GM19395 (cell line): Measurements from ENCODE around the gene KDM2A.

ENCODE experiments used
- ATAC-seq: cut with Tn5 transposase; IDR thresholded peaks from one replicate; pipeline ENCODE4 v1.9.1; 2021; ENCODE audit warnings: mild to moderate bottlenecking, moderate library complexity; ENCODE audit not compliant: unreplicated experiment

Gene KDM2A

GRCh38 chr11:67282876-67283371, 163.9 kb downstream of the KDM2A start:
- no peak for ATAC-seq

- no peak for ATAC-seq
Observed at GRCh38 chr11:67283481-67283963, 164.5 kb downstream of the KDM2A start.

DNA sequence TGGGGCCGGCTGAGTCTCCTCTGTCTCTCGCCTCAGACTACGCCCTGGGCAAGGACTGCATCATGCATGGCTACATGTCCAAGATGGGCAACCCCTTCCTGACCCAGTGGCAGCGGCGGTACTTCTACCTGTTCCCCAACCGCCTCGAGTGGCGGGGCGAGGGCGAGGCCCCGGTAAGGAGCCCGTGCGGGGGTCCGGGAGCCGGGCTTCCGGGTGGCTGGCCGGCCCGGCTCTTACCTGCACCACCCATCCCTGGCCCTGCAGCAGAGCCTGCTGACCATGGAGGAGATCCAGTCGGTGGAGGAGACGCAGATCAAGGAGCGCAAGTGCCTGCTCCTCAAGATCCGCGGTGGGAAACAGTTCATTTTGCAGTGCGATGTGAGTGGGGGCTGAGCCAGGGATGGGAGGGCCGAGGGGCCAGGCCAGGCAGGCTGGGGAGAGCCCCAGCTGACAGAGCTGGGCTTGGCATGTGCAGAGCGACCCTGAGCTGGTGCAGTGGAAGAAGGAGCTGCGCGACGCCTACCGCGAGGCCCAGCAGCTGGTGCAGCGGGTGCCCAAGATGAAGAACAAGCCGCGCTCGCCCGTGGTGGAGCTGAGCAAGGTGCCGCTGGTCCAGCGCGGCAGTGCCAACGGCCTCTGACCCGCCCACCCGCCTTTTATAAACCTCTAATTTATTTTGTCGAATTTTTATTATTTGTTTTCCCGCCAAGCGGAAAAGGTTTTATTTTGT, 165.9 kb downstream of the KDM2A start:
- ATAC-seq, result no peak

DNA sequence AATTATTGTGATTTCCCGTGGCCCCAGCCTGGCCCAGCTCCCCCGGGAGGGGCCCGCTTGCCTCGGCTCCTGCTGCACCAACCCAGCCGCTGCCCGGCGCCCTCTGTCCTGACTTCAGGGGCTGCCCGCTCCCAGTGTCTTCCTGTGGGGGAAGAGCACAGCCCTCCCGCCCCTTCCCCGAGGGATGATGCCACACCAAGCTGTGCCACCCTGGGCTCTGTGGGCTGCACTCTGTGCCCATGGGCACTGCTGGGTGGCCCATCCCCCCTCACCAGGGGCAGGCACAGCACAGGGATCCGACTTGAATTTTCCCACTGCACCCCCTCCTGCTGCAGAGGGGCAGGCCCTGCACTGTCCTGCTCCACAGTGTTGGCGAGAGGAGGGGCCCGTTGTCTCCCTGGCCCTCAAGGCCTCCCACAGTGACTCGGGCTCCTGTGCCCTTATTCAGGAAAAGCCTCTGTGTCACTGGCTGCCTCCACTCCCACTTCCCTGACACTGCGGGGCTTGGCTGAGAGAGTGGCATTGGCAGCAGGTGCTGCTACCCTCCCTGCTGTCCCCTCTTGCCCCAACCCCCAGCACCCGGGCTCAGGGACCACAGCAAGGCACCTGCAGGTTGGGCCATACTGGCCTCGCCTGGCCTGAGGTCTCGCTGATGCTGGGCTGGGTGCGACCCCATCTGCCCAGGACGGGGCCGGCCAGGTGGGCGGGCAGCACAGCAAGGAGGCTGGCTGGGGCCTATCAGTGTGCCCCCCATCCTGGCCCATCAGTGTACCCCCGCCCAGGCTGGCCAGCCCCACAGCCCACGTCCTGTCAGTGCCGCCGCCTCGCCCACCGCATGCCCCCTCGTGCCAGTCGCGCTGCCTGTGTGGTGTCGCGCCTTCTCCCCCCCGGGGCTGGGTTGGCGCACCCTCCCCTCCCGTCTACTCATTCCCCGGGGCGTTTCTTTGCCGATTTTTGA, 166.8 kb downstream of the KDM2A start:
- no peak for ATAC-seq

- no peak for ATAC-seq
Observed at GRCh38 chr11:67286621-67287333, 167.7 kb downstream of the KDM2A start.

DNA sequence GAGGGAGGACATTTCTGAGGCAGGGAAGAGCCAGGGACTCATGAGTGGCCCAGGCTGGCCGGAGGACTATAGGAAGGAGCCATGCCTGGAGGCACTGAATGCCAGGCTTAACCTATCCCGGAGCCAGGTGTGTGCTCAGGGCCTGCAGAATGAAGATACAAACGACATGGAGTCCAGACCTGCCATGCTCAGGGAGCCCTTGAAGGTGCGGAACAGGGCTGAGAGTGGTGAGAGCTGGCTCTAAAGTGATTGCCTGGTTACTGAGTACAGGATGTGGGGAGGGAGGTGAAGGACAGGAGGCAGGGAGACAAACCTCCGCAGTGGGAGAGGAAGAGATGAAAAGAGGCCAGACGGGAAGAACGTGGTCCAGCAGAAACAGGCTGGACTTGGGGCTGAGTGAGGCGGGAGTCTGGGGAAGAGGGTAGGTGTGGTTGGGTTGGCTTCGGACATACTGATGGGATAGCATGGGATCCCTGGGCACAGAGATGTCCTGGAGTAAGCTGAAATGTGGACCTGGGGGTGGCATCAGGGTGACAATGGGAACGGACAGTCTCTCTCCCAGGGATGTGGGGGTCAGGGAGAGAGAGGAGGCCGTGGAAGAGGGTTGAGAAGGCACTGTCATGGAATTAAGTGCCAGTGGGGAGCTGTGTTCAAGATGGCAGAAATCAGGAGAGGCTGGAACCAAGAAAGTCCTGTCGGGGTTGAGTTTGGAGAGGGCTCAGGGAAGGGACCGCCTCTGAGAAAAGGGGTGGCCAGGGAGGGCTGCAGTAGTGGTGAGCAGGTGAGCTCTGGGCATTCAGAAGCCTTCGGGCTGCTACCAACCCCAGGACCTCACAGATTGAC, 168.5 kb downstream of the KDM2A start:
- no peak for ATAC-seq

- no peak for ATAC-seq
Observed at GRCh38 chr11:67288198-67288451, 169.1 kb downstream of the KDM2A start.

GRCh38 chr11:67288452-67289225, 169.6 kb downstream of the KDM2A start:
- peak; percentile 66 for ATAC-seq

- ATAC-seq, result peak; percentile 6
Observed at GRCh38 chr11:67289226-67289650, 170.2 kb downstream of the KDM2A start, which contains the start of gene ANKRD13D. ANKRD13D (plus strand) TSS chr11:67289303; CDS start chr11:67289461, 158 bp downstream.

DNA sequence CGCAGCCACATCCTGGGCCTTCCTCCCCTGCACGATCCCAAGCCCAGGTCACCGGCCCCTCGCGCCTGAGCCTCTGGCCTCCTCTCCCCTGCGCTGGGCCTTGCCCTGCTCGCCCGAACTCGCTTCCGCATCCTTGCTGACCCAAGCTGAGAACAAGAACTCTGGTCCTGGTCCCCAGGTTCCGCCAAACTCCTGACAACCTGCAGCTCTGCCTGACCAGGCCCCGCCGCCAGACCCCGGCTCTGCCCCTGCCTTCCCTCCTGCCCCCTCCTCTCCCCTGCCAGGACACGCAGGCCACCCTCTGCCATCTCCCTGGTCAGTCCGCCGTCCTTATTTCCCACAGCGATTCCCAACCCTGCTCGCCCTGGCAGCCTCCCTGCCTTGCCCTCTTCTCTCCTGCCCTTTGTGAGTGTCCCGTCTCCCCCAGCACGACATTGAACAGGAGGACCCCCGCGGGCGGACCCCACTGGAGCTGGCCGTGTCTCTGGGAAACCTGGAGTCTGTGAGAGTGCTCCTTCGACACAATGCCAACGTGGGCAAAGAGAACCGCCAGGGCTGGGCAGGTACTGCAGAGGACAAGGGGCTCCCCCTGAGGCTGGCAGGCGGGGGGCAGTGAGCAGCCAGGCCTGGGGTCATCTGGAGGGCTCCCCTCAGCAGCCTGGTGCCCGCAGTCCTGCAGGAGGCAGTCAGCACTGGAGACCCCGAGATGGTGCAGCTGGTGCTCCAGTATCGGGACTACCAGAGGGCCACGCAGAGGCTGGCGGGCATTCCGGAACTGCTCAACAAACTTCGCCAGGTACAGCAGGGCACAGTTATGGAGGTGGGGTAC, 170.8 kb downstream of the KDM2A start:
- no peak for ATAC-seq

- no peak for ATAC-seq
Observed at GRCh38 chr11:67290801-67291200, 171.7 kb downstream of the KDM2A start.

DNA sequence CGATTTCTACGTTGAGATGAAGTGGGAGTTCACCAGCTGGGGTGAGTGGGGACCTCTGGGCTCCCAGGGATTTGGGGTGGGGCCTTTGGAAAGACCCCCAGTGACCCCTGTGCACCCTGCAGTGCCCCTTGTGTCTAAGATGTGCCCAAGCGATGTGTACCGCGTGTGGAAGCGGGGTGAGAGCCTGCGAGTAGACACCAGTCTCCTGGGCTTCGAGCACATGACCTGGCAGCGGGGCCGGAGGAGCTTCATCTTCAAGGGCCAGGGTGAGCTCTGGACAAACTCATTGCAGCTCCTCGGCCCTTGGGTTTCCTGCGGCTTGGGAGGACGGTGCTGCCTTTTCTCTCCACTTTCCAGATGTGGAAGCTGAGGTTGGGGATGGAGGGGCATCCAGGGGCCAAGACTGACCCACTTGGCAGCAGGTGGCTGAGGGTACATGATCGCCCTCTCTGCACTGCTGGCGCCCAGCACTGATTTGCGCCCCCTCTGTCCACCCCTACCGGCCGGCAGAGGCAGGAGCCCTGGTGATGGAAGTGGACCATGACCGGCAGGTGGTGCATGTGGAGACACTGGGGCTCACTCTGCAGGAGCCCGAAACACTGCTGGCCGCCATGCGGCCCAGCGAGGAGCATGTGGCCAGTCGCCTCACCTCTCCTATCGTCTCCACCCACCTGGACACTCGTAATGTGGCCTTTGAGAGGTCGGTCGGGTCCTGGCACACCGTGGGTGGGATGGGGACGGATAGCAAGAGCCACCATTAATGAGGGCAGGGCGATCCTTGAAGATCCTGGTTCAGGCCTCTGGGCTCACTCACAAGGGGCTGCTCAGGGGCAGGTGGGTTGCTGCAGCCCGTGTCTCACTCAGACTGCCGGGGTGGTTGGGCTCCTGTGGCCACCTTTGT, 172.7 kb downstream of the KDM2A start:
- ATAC-seq, result no peak

- no peak for ATAC-seq
Observed at GRCh38 chr11:67292671-67293070, 173.6 kb downstream of the KDM2A start.

DNA sequence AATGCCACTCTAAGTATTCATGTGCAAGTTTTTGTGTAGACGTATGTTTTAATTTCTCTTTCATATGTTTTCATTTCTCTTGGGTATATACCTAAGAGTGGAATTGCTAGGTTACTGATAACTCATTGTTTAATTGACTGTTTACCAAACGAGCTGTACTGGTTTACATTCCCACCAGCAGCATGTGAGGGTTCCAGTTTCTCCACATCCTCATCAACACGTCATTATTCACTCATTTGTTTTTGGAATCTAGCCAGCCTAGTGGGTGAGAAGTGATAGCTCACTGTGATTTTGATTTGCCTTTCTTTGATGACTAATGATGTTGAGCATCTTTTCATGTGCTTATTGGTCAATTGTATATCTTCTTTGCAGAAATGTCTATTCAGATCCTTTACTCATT, 174.0 kb downstream of the KDM2A start:
- ATAC-seq, result no peak

DNA sequence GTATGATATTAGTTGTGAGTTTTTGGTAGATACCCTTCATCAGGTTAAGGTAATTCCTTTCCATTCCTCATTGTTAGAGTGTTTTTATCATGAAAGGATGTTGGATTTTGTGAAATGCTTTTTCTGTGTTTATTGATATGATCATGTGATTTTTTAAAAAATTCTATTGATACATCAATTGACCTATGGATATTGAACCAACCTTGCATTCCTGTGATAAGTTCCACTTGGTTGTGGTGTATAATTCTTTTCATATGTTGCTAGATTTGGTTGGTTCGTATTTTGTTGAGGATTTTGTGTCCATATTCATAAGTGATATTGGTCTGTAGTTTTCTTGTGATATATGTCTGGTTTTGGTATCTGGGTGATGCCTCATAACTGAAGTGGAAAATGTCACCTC, 176.8 kb downstream of the KDM2A start:
- ATAC-seq, result no peak

GRCh38 chr11:67298786-67299185, 179.7 kb downstream of the KDM2A start:
- ATAC-seq, result no peak

DNA sequence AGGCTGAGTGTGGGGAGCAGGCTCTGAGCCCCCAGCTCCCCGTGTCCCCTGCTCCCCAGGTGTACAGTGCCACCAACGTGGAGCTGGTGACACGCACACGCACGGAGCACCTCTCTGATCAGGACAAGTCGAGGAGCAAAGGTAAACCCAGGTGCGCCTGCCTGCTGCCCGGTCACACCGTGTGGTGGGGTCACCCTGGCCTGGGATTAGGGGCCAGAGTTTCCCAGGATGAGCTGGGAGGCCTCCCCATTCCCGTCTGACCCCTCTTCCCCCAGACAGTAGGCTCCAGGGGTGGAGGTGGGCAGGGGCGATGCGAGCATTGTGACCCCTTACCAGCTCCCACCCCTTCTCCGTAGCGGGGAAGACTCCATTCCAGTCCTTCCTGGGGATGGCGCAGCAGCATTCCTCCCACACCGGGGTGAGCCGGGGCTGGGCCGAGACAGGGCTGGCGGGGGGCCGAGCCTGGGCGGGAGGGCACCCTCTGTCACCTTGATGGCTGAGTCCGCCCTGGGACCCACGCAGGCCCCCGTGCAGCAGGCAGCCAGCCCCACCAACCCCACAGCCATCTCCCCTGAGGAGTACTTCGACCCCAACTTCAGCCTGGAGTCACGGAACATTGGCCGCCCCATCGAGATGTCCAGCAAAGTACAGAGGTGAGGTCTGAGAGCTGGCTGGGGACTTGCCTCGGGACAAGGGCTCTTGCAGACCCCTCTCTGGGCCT, 180.6 kb downstream of the KDM2A start:
- ATAC-seq, result no peak
